Endothelial cell (in vitro differentiated cells): Measurements from ENCODE around the gene ANKMY1. TPM values are rescaled to one million over a fixed set of nuclear protein-coding genes. Genes with fewer than 3 reads are reported as not detected.

Experiments
- DNase-seq: peaks from one replicate; pipeline ENCODE4 v3.0.0; 2021; ENCODE audit warnings: low spot score
- H3K27ac Mint-ChIP-seq: one replicate; pipeline ENCODE4 v1.8.0; 2021; ENCODE audit warnings: mixed read lengths, inconsistent platforms; ENCODE audit not compliant: unreplicated experiment
- H3K27me3 Mint-ChIP-seq: one replicate; pipeline ENCODE4 v1.8.0; 2021; ENCODE audit warnings: mild to moderate bottlenecking, moderate library complexity, mixed read lengths, inconsistent platforms; ENCODE audit not compliant: unreplicated experiment
- H3K36me3 Mint-ChIP-seq: one replicate; pipeline ENCODE4 v1.8.0; 2021; ENCODE audit warnings: mild to moderate bottlenecking, low read depth, mixed read lengths, inconsistent platforms; ENCODE audit not compliant: unreplicated experiment
- H3K4me1 Mint-ChIP-seq: one replicate; pipeline ENCODE4 v1.8.0; 2021; ENCODE audit warnings: mild to moderate bottlenecking, mixed read lengths, inconsistent platforms; ENCODE audit not compliant: unreplicated experiment
- H3K4me3 Mint-ChIP-seq: one replicate; pipeline ENCODE4 v1.8.0; 2021; ENCODE audit warnings: mild to moderate bottlenecking, mixed read lengths, inconsistent platforms; ENCODE audit not compliant: unreplicated experiment
- H3K9me3 Mint-ChIP-seq: one replicate; pipeline ENCODE4 v1.8.0; 2021; ENCODE audit warnings: mixed read lengths, inconsistent platforms; ENCODE audit not compliant: unreplicated experiment
- long read RNA-seq: library from polyadenylated mRNA; unstranded; transcript quantifications from one replicate; pipeline ENCODE4 v2.0.0, GENCODE V29; 2020; ENCODE audit not compliant: unreplicated experiment
- total RNA-seq: library from RNA; stranded (reverse); fragmentation: NEBNext Ultra II Directional; extraction: Animal tissue kit (Norgen Biotek cat#: 25700); gene quantifications from one replicate; pipeline ENCODE4 v1.2.1, GENCODE V29; 2021; ENCODE audit not compliant: unreplicated experiment
- TF ChIP-seq, protein P1 (sequence below): fragments of 200-600 bp; sonication (generic); IDR thresholded peaks from one replicate; pipeline ENCODE4 v1.5.0; 2021; ENCODE audit warnings: antibody characterized with exemption; ENCODE audit not compliant: unreplicated experiment

Gene ANKMY1, protein sequence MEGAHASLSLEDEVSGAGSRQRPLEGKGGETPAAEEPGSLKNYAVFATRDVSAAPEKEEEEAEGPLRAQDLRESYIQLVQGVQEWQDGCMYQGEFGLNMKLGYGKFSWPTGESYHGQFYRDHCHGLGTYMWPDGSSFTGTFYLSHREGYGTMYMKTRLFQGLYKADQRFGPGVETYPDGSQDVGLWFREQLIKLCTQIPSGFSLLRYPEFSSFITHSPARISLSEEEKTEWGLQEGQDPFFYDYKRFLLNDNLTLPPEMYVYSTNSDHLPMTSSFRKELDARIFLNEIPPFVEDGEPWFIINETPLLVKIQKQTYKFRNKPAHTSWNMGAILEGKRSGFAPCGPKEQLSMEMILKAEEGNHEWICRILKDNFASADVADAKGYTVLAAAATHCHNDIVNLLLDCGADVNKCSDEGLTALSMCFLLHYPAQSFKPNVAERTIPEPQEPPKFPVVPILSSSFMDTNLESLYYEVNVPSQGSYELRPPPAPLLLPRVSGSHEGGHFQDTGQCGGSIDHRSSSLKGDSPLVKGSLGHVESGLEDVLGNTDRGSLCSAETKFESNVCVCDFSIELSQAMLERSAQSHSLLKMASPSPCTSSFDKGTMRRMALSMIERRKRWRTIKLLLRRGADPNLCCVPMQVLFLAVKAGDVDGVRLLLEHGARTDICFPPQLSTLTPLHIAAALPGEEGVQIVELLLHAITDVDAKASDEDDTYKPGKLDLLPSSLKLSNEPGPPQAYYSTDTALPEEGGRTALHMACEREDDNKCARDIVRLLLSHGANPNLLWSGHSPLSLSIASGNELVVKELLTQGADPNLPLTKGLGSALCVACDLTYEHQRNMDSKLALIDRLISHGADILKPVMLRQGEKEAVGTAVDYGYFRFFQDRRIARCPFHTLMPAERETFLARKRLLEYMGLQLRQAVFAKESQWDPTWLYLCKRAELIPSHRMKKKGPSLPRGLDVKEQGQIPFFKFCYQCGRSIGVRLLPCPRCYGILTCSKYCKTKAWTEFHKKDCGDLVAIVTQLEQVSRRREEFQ
- total RNA-seq, result 5.6 TPM
- long read RNA-seq, result 0 reads

DNA sequence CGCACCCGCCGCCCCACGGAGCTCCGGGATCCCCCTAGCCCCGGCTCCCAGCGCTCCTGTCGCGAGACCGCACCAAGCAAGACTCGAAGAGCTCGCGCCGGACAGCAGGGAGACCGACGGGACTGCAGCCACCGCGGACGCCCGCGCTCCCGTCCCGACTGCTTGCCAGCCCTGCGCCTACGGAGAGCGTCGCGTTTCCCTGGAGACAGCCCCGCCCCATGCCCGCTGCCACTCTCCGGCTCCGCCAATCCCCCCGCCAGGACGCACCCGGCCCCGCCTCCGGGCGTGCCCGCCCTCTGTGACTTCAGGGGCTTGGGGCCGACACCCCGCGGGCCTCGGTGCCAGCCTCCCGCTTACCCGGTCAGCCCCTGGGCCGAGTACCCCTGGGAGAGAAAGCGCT, at the start of gene ANKMY1:
Gene ANKMY1 (minus strand): TSS at position 181 of the 400 bp plus-strand sequence. CDS start 653 bp downstream, outside the sequence.
- Mint-ChIP-seq H3K27ac (no peak within 1 kb of the TSS), H3K4me3 (peak within 1 kb of the TSS; percentile 81), H3K9me3 (no peaks in the 10 kb centered on the region), H3K4me1 (peaks cover 17% of the 10 kb centered on the region), H3K27me3 (peaks cover 21% of the 10 kb centered on the region), H3K36me3 (peaks cover 9% of the 10 kb centered on the region)
- peak; percentile 82 for DNase-seq
- TF ChIP-seq, protein P1, sequence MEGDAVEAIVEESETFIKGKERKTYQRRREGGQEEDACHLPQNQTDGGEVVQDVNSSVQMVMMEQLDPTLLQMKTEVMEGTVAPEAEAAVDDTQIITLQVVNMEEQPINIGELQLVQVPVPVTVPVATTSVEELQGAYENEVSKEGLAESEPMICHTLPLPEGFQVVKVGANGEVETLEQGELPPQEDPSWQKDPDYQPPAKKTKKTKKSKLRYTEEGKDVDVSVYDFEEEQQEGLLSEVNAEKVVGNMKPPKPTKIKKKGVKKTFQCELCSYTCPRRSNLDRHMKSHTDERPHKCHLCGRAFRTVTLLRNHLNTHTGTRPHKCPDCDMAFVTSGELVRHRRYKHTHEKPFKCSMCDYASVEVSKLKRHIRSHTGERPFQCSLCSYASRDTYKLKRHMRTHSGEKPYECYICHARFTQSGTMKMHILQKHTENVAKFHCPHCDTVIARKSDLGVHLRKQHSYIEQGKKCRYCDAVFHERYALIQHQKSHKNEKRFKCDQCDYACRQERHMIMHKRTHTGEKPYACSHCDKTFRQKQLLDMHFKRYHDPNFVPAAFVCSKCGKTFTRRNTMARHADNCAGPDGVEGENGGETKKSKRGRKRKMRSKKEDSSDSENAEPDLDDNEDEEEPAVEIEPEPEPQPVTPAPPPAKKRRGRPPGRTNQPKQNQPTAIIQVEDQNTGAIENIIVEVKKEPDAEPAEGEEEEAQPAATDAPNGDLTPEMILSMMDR, result no peak

DNA sequence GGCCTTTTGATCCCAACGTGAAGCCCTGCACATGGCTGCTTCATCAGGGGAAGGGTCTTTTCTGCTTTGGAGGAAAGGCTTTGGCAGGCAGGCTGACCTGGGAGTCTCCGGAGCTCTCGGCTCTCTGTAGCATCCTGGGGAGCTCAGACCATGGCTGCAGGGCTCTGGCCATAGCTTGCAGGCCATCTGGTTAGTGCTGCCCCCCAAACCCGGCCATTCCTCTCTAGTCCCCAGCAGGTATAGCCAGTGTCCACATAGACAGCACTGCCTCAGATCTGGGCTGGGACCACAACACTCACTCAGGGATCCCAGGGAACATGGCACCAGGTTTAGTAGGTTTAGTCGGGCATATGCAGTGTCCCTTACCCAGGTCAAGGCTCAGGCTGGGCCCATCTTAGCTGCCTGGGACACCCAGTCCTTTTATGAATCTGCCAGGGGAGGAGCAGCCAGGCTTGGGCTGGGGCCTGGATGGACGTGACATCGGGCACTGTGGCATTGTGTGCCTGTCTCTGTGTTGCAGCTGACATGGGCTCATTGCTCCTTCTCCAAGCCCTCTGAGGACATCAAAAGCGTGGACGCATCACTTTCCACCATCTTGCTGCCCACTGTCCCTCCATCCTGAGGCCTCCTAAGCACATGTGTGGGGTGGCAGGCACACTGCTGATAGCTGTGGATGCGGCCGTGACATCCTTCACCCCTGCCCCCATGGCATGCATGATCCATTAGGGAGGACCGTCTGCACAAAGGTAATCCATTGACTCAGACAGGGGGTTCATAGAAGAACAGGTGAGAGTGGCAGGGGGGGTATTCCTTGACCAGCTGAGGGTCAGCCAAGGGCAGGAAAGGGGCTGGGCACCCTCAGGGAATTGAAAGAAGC, 48.3 kb upstream of the ANKMY1 start:
- H3K4me3 Mint-ChIP-seq, result no peak overlapping the region
- peaks cover 2% of the 10 kb centered on the region for H3K27me3 Mint-ChIP-seq
- no peaks in the 10 kb centered on the region for H3K9me3 Mint-ChIP-seq
- H3K36me3 Mint-ChIP-seq, result no peaks in the 10 kb centered on the region
- TF ChIP-seq, protein P1, result no peak
- no peak overlapping the region for H3K27ac Mint-ChIP-seq
- DNase-seq, result no peak
- H3K4me1 Mint-ChIP-seq, result peaks cover 8% of the 10 kb centered on the region

DNA sequence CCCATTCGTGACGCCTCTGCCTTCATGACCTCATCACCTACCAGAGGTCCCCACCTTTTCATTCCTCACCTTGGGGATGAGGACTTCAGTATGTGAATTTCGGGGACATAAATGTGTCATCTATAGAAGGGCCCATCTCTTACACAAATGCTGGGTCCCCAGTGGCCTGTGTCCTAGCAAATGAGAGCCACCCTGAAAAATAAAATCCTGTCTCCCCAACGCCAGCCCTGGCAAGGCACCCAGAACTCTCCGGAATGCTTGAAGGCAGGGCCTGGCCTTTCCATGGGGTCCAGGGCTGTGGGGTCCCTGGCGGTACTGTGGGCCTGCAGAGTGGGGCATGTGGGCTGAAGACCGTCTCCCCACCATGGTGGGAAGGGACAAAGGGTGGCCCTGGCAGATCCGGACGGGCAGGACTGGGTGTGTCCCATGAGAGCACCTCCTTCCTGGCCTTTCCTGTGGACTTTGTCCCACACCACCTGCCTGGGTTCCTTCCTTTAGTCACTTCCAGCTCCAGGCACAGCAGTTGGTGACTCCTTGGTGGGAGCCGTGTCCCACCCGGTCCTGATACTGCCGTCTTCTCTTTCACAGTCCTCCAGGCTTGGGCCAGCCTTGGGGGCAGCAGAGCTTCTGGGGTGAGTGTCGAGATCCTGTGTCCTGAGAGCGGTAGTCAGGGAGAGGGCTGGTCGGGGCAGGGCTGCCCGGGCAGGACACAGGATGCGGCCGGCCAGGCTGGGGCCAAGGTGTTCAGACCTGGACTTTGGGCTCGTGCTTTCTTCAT, 47.3 kb upstream of the ANKMY1 start:
- Mint-ChIP-seq H3K4me3 (no peak overlapping the region), H3K27ac (no peak overlapping the region), H3K4me1 (peaks cover 8% of the 10 kb centered on the region), H3K9me3 (no peaks in the 10 kb centered on the region), H3K36me3 (no peaks in the 10 kb centered on the region), H3K27me3 (peaks cover 3% of the 10 kb centered on the region)
- no peak for DNase-seq
- TF ChIP-seq, protein P1, result no peak

DNA sequence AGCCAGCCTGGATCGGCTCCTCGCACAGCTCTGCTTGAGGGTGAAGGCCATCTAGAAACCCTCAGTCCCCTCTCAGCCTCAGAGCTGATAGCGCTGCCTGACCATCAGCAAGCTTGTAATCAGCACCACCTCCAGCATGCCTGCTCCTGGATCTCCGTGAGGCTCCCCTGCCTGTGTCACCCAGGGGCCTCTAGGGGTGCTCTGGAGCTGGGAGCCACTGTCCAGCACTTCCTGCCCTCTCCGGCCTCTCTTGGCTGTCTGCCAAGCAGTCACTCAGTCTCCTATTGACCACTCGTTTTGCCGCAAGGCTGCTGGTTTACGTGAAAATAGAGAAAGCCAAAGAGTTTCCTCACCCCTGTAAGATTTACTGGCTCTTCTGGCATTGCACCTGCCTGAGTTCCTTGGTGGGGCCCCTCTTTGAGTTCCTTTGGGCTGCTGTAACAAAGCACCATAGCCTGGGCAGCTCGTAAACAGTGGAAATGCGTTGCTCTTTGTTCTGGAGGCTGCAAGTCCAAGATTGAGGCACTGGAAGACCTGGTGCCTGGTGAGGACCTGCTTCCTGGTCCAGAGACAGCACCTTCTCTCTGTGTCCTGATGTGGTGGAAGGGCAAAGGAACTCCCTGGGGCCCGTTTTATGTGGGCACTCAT, 46.6 kb upstream of the ANKMY1 start:
- H3K9me3 Mint-ChIP-seq, result no peaks in the 10 kb centered on the region
- H3K36me3 Mint-ChIP-seq, result no peaks in the 10 kb centered on the region
- H3K27me3 Mint-ChIP-seq, result peaks cover 3% of the 10 kb centered on the region
- peak; percentile 78 for DNase-seq
- no peak overlapping the region for H3K4me3 Mint-ChIP-seq
- TF ChIP-seq, protein P1, result no peak
- no peak overlapping the region for H3K27ac Mint-ChIP-seq
- H3K4me1 Mint-ChIP-seq, result peaks cover 8% of the 10 kb centered on the region
